Glutamatergic neuron (in vitro differentiated cells): ENCODE measurements around the gene ZNF200. TPM values are rescaled to one million over a fixed set of nuclear protein-coding genes. Genes with fewer than 3 reads are reported as not detected.

Experiments used
- DNase-seq: peaks from one replicate; pipeline ENCODE4 v3.0.0; 2022
- H3K27ac Mint-ChIP-seq: one replicate; pipeline ENCODE4 v1.8.0; 2020; ENCODE audit warnings: mild to moderate bottlenecking, mixed read lengths, inconsistent platforms; ENCODE audit not compliant: unreplicated experiment
- H3K27me3 Mint-ChIP-seq: one replicate; pipeline ENCODE4 v1.8.0; 2020; ENCODE audit warnings: mild to moderate bottlenecking, moderate library complexity, mixed read lengths, inconsistent platforms; ENCODE audit not compliant: unreplicated experiment
- H3K36me3 Mint-ChIP-seq: one replicate; pipeline ENCODE4 v1.8.0; 2020; ENCODE audit warnings: mild to moderate bottlenecking, mixed read lengths, inconsistent platforms; ENCODE audit not compliant: unreplicated experiment
- H3K4me1 Mint-ChIP-seq: one replicate; pipeline ENCODE4 v1.8.0; 2020; ENCODE audit warnings: mild to moderate bottlenecking, low read depth, mixed read lengths, inconsistent platforms; ENCODE audit not compliant: unreplicated experiment
- H3K4me3 Mint-ChIP-seq: one replicate; pipeline ENCODE4 v1.8.0; 2020; ENCODE audit warnings: mild to moderate bottlenecking, mixed read lengths, inconsistent platforms; ENCODE audit not compliant: unreplicated experiment
- H3K9me3 Mint-ChIP-seq: one replicate; pipeline ENCODE4 v1.8.0; 2020; ENCODE audit warnings: mild to moderate bottlenecking, moderate library complexity, mixed read lengths, inconsistent platforms; ENCODE audit not compliant: unreplicated experiment
- CTCF ChIP-seq: fragments of 200-600 bp; sonication (generic); IDR thresholded peaks from one replicate; pipeline ENCODE4 v1.5.0; 2021; ENCODE audit not compliant: partially characterized antibody, unreplicated experiment
- total RNA-seq: library from RNA; stranded (reverse); fragmentation: NEBNext Ultra II Directional; extraction: Animal tissue kit (Norgen Biotek cat#: 25700); gene quantifications from one replicate; pipeline ENCODE4 v1.2.1, GENCODE V29; 2021; ENCODE audit not compliant: unreplicated experiment

The ZNF200 gene
- total RNA-seq, 1 donor from 2014 or later: 12.2 TPM

- H3K36me3 Mint-ChIP-seq: peaks cover 34% of the 10 kb centered on the region
- H3K4me3 Mint-ChIP-seq: no peak overlapping the region
- no peak for DNase-seq
- peaks cover 17% of the 10 kb centered on the region for H3K9me3 Mint-ChIP-seq
- TF ChIP-seq CTCF: no peak
- no peak overlapping the region for H3K27ac Mint-ChIP-seq
- H3K4me1 Mint-ChIP-seq: no peaks in the 10 kb centered on the region
- peaks cover 4% of the 10 kb centered on the region for H3K27me3 Mint-ChIP-seq
Observed at GRCh38 chr16:3220839-3221238, 14.1 kb downstream of the ZNF200 start.

DNA sequence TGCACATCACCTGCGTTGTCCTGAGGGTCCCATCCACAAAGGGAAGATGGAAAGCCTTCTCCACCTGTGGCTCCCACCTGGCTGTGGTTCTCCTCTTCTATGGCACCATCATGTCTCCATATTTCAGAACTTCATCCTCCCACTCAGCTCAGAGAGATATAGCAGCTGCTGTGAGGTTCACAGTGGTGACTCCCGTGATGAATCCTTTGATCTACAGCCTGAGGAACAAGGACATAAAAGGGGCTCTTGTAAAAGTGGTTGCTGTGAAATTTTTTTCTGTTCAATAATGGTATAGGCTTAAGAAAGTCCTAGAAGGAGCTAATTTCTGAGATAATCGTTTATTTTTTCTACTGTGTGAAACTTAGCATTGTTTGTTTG is 18.7 kb downstream of the ZNF200 start:
- Mint-ChIP-seq H3K27ac (no peak overlapping the region), H3K27me3 (no peaks in the 10 kb centered on the region), H3K9me3 (peaks cover 14% of the 10 kb centered on the region), H3K36me3 (peaks cover 7% of the 10 kb centered on the region), H3K4me3 (no peak overlapping the region), H3K4me1 (no peaks in the 10 kb centered on the region)
- no peak for TF ChIP-seq CTCF
- DNase-seq: no peak

DNA sequence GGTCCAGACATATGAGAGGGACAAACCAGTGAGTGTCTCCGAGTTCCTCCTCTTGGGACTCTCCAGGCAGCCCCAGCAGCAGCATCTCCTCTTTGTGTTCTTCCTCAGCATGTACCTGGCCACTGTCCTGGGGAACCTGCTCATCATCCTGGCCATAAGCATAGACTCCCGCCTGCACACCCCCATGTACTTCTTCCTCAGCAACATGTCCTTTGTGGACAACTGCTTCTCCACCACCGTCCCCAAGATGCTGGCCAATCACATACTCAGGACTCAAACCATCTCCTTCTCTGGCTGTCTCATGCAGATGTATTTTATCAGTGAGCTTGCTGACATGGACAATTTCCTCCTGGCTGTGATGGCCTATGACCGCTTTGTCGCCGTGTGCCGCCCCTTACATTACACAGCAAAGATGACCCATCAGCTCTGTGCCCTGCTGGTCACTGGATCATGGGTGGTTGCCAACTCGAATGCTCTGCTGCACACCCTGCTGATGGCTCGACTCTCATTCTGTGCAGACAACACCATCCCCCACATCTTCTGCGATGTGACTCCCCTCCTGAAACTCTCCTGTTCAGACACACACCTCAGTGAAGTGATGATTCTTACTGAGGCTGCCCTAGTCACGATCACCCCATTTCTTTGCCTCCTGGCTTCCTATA is 19.2 kb downstream of the ZNF200 start:
- H3K27ac Mint-ChIP-seq: no peak overlapping the region
- H3K36me3 Mint-ChIP-seq: peaks cover 7% of the 10 kb centered on the region
- H3K4me3 Mint-ChIP-seq: no peak overlapping the region
- H3K27me3 Mint-ChIP-seq: no peaks in the 10 kb centered on the region
- H3K4me1 Mint-ChIP-seq: no peaks in the 10 kb centered on the region
- no peak for TF ChIP-seq CTCF
- peaks cover 14% of the 10 kb centered on the region for H3K9me3 Mint-ChIP-seq
- DNase-seq: no peak

DNA sequence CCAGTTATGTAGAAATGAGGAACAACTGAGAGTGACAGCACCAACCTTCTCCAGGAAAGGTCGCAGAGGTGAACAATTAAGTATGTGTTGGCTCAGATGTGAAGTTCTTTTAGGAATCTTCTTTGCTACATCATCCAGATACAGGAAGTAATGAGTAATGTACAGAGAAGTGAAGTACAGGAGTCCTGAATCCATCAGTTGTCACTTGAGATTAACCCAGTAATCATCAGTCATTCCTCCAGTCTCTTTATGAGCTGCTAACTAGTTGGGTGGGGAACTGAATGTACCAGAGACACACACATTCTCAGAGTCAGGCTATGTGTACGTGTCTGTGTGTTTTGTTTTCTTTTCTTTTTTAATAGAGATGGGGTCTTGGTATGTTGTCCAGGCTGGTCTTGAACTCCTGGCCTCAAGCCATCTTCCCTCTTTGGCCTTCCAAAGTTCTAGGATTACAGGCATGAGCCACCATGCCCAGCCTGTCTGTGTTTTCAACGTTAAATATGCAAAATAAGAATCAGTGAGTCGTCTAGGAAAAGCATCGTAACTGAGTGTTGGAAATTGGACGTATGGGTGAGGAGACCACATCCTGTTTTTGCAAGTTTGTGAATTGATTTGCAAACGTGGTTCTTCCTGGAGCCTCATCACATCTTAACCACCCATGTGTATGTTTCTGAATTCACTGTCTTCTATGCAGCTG is 19.9 kb downstream of the ZNF200 start:
- peaks cover 14% of the 10 kb centered on the region for H3K9me3 Mint-ChIP-seq
- H3K27me3 Mint-ChIP-seq: no peaks in the 10 kb centered on the region

More for the DNA sequence above, 19.9 kb downstream of the ZNF200 start:
- Mint-ChIP-seq H3K36me3 (peaks cover 7% of the 10 kb centered on the region), H3K4me3 (no peak overlapping the region), H3K4me1 (no peaks in the 10 kb centered on the region), H3K27ac (no peak overlapping the region)
- TF ChIP-seq CTCF: no peak
- DNase-seq: no peak
